Measurements from ENCODE around the gene ZNF655. TPM values are rescaled to one million over a fixed set of nuclear protein-coding genes. Genes with fewer than 3 reads are reported as not detected.

The ZNF655 gene
- total RNA-seq, 2 donors from 2014 or later, result 148 to 210 TPM

DNA sequence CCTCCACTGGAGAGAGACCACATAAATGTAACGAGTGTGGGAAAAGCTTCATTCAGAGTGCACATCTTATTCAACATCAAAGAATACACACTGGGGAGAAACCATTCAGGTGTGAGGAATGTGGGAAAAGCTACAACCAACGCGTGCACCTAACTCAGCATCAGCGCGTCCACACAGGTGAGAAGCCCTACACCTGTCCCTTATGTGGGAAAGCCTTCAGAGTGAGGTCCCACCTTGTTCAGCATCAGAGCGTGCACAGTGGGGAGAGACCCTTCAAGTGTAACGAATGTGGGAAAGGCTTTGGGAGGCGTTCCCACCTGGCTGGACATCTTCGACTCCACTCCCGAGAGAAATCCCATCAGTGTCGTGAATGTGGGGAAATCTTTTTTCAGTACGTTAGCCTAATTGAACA is 27.1 kb upstream of the ZNF655 start:
- TF ChIP-seq, protein P1, sequence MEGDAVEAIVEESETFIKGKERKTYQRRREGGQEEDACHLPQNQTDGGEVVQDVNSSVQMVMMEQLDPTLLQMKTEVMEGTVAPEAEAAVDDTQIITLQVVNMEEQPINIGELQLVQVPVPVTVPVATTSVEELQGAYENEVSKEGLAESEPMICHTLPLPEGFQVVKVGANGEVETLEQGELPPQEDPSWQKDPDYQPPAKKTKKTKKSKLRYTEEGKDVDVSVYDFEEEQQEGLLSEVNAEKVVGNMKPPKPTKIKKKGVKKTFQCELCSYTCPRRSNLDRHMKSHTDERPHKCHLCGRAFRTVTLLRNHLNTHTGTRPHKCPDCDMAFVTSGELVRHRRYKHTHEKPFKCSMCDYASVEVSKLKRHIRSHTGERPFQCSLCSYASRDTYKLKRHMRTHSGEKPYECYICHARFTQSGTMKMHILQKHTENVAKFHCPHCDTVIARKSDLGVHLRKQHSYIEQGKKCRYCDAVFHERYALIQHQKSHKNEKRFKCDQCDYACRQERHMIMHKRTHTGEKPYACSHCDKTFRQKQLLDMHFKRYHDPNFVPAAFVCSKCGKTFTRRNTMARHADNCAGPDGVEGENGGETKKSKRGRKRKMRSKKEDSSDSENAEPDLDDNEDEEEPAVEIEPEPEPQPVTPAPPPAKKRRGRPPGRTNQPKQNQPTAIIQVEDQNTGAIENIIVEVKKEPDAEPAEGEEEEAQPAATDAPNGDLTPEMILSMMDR (IDR thresholded peaks at IDR 0.05), result no peak
- Histone ChIP-seq H3K36me3 (peaks cover 59% of the 10 kb centered on the region), H3K27ac (no peak overlapping the region), H3K4me1 (ENCODE audit: control insufficient read depth in 1 of 2, low read depth in 2 of 2) (no peaks in the 10 kb centered on the region), H3K9me3 (peaks cover 50% of the 10 kb centered on the region), H3K4me3 (no peak overlapping the region), H3K27me3 (replicated peaks; ENCODE audit: insufficient read depth) (no peaks in the 10 kb centered on the region)
- DNase-seq (ENCODE audit: low spot score), result no peak
- no peak for ATAC-seq (ENCODE audit: insufficient number of reproducible peaks, low FRiP score, low read depth)

DNA sequence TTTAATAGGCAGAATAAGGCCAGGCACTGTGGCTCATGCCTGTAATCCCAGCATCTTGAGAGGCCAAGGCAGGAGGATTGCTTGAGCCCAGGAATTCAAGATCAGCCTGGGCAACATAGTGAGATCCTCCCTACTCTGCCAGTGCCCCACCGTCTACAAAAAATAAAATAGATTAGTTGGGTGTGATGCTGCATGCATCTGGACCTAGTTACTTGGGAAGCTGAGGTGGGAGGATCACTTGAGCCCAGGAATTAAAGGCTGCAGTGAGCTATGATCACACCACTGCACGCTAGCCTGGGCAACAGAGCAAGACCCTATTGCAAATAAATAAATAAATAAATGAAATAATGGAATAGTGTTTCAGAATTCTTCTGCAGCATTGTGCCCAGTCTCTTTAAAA is 22.8 kb upstream of the ZNF655 start:
- ATAC-seq (ENCODE audit: insufficient number of reproducible peaks, low FRiP score, low read depth), result no peak
- Histone ChIP-seq H3K36me3 (peaks cover 24% of the 10 kb centered on the region), H3K4me3 (no peak overlapping the region), H3K27ac (no peak overlapping the region), H3K4me1 (ENCODE audit: control insufficient read depth in 1 of 2, low read depth in 2 of 2) (no peaks in the 10 kb centered on the region), H3K27me3 (replicated peaks; ENCODE audit: insufficient read depth) (no peaks in the 10 kb centered on the region), H3K9me3 (peaks cover 46% of the 10 kb centered on the region)
- TF ChIP-seq, protein P1 (IDR thresholded peaks at IDR 0.05), result no peak
- DNase-seq (ENCODE audit: low spot score), result no peak

DNA sequence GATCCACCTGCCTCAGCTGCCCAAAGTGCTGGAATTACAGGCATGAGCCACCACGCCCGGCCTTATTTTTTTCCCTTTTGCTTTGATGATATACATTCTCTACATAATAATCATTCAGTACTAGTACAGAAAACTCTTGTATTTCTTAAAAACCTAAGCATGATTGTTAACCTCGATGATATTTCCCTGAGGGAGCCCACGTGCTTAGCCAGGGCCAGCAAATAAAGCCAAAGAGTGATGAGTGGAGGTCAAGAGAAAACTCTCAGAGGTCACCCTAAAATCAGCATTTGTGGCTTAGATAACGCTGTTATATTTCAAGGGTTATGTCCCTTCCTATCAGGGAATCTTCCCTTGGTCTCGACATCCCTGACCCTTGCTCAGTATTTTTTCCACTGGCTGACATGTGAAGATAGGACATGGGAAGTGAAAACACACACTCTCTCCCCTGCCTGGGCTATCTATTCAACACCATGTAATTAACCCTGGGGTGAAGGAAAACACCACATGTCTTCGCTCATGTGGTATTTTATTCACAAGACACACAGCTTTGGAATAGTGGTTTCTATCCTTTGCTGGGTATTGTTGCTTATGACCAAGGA is 19.1 kb upstream of the ZNF655 start:
- Histone ChIP-seq H3K9me3 (peaks cover 25% of the 10 kb centered on the region), H3K27me3 (replicated peaks; ENCODE audit: insufficient read depth) (no peaks in the 10 kb centered on the region), H3K4me3 (no peak overlapping the region), H3K27ac (no peak overlapping the region), H3K36me3 (no peaks in the 10 kb centered on the region), H3K4me1 (ENCODE audit: control insufficient read depth in 1 of 2, low read depth in 2 of 2) (no peaks in the 10 kb centered on the region)
- no peak for ATAC-seq (ENCODE audit: insufficient number of reproducible peaks, low FRiP score, low read depth)
- TF ChIP-seq, protein P1 (IDR thresholded peaks at IDR 0.05), result no peak
- DNase-seq (ENCODE audit: low spot score), result no peak

DNA sequence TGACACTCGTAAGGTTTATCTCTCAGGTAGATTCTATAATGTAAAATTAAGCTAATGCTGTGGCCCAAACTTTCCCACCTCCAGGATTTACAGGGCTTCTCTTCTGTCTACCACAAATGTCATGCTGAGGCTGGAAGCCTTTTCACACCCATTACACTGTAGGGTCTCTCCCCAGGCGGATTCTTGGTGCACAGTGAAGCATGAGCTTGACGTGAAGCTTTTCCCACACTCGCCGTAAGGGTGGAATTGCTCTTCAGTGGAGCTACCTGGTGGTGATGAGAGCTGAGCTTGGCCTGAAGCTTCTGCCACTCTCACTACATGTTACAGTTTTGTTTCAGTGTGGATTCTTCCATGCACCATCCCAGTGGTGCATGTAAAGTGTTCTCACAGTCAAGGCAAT is 17.9 kb upstream of the ZNF655 start:
- H3K27me3 ChIP-seq (replicated peaks; ENCODE audit: insufficient read depth), result no peaks in the 10 kb centered on the region
- H3K36me3 ChIP-seq, result no peaks in the 10 kb centered on the region
- no peak for DNase-seq (ENCODE audit: low spot score)
- TF ChIP-seq, protein P1 (IDR thresholded peaks at IDR 0.05), result no peak
- H3K4me3 ChIP-seq, result no peak overlapping the region
- no peaks in the 10 kb centered on the region for H3K4me1 ChIP-seq (ENCODE audit: control insufficient read depth in 1 of 2, low read depth in 2 of 2)
- H3K27ac ChIP-seq, result no peak overlapping the region
- no peak for ATAC-seq (ENCODE audit: insufficient number of reproducible peaks, low FRiP score, low read depth)
- peaks cover 25% of the 10 kb centered on the region for H3K9me3 ChIP-seq

DNA sequence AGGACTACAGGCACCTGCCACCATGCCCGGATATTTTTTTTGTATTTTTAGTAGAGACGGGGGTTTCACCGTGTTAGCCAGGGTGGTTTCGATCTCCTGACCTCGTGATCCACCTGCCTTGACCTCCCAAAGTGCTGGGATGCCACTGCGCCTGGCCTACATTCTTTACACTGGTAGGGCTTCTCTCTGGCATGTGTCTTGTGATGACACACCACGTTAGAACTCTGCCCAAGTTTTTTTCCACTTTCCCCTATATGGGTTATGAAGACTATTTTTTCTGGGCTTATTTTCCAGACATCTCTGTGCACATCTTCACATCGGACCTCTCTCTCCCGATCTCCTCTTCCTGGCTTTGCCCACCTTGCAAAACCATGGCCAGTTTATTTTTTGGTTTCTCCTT is 17.2 kb upstream of the ZNF655 start:
- Histone ChIP-seq H3K4me1 (ENCODE audit: control insufficient read depth in 1 of 2, low read depth in 2 of 2) (no peaks in the 10 kb centered on the region), H3K4me3 (no peak overlapping the region), H3K27me3 (replicated peaks; ENCODE audit: insufficient read depth) (no peaks in the 10 kb centered on the region), H3K9me3 (peaks cover 25% of the 10 kb centered on the region), H3K36me3 (no peaks in the 10 kb centered on the region), H3K27ac (no peak overlapping the region)
- TF ChIP-seq, protein P1 (IDR thresholded peaks at IDR 0.05), result no peak
- no peak for ATAC-seq (ENCODE audit: insufficient number of reproducible peaks, low FRiP score, low read depth)
- no peak for DNase-seq (ENCODE audit: low spot score)

All from thoracic aorta (tissue), 2 donors.